GM23248 (cell line): ENCODE measurements around the gene SIX5.
"Not testable (repeated sequence)": the region's sequence is repeated elsewhere in the genome, so short reads cannot be mapped to it uniquely, and the experiment has no call there.

Source experiments
- EZH2 ChIP-seq: fragments of 200-600 bp; sonication (generic); IDR thresholded peaks from 2 replicates; pipeline ENCODE4 v1.6.1; 2018; ENCODE audit warnings: antibody characterized with exemption, mild to moderate bottlenecking; ENCODE audit not compliant: insufficient read depth, poor library complexity, severe bottlenecking
- EZH2phosphoT487 ChIP-seq: fragments of 200-600 bp; sonication (generic); IDR thresholded peaks from 2 replicates; pipeline ENCODE4 v1.6.1; 2018; ENCODE audit warnings: antibody characterized with exemption, moderate library complexity, mild to moderate bottlenecking, low read depth; ENCODE audit not compliant: insufficient read depth

DNA sequence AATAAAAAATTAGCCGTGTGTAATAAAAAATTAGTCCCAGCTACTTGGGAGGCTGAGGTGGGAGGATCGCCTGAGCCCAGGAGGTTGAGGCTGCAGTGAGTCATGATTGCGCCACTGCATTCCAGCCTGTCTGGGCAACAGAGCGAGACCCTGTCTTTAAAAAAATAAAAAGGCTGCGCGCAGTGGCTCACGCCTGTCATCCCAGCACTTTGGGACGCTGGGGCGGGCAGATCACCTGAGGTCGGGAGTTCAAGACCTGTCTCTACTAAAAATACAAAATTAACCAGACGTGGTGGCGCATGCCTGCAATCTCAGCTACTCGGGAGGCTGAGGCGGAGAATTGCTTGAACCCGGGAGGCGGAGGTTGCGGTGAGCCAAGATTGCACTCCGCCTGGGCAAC is 40.4 kb downstream of the SIX5 start:
- not testable (repeated sequence) for TF ChIP-seq EZH2phosphoT487, EZH2
